ENCODE data around the gene NOS1AP. TPM values are rescaled to one million over a fixed set of nuclear protein-coding genes. Genes with fewer than 3 reads are reported as not detected.

NOS1AP gene
- total RNA-seq, 1 experiment from 2014 or later, result 14.7 TPM

- TF ChIP-seq USF1 (CRISPR knock-in tag; IDR thresholded peaks at IDR 0.05), result no peak
- TF ChIP-seq IRF1 (CRISPR knock-in tag; IDR thresholded peaks at IDR 0.05), result no peak
- TF ChIP-seq E2F5 (CRISPR knock-in tag; IDR thresholded peaks at IDR 0.05), result no peak
These were observed 67.3 kb downstream of the NOS1AP start (continued) for GRCh38 chr1:162136760-162137159.

- H3K36me3 Mint-ChIP-seq, result no peaks in the 10 kb centered on the region
- CTCF ChIA-PET, result interaction anchor here (0.9 kb wide), 1 partner anchor 99 kb away, joined by 3 read pairs; no protein-coding TSS in a partner anchor
- H3K9me3 Mint-ChIP-seq, result no peaks in the 10 kb centered on the region
These were observed 67.9 kb downstream of the NOS1AP start for GRCh38 chr1:162137179-162137960.

DNA sequence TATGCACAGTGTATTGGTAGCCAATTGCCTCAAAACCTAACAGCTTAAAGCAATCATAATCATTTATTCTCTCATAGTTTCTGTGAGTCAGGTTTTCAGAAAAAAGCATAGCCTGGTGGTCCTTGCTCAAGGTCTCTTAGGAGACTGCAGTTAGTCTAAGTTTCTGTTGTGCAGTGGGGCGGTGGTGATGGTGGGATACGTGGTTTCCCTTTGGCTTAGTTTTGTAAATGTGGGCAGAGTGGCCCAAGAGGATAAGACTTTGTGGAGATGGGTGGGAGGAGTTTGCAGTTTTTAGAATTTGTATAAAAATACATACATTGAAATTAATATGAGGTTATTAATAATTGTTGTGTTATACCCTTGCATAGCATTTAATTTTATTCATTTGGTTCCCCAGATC lies 68.6 kb downstream of the NOS1AP start:
- H3K27me3 Mint-ChIP-seq (ENCODE audit: low read depth), result no peaks in the 10 kb centered on the region
- no peak overlapping the region for H3K4me3 Mint-ChIP-seq
- no peaks in the 10 kb centered on the region for H3K36me3 Mint-ChIP-seq
- ChIA-PET POLR2A (no interaction called here), CTCF (no interaction called here)
- H3K27ac Mint-ChIP-seq, result no peak overlapping the region
- H3K9me3 Mint-ChIP-seq, result no peaks in the 10 kb centered on the region
- DNase-seq (ENCODE audit: low spot score) (no peak), ATAC-seq (no peak)
- peaks cover 53% of the 10 kb centered on the region for H3K4me1 Mint-ChIP-seq
- TF ChIP-seq ELF4 (CRISPR knock-in tag; IDR thresholded peaks at IDR 0.05; ENCODE audit: low read depth), result no peak
- no peak for TF ChIP-seq AR (CRISPR knock-in tag; IDR thresholded peaks at IDR 0.05)
- no peak for TF ChIP-seq ZNF423 (CRISPR knock-in tag; IDR thresholded peaks at IDR 0.05)
- no peak for TF ChIP-seq USF1 (CRISPR knock-in tag; IDR thresholded peaks at IDR 0.05)
- TF ChIP-seq JUN (CRISPR knock-in tag; IDR thresholded peaks at IDR 0.05), result no peak
- TF ChIP-seq PRRX2 (CRISPR knock-in tag; IDR thresholded peaks at IDR 0.05), result no peak
- no peak for TF ChIP-seq ETV6 (CRISPR knock-in tag; IDR thresholded peaks at IDR 0.05)
- TF ChIP-seq SOX15 (CRISPR knock-in tag; IDR thresholded peaks at IDR 0.05), result no peak

More at GRCh38 chr1:162137179-162137960, 67.9 kb downstream of the NOS1AP start:
- DNase-seq (ENCODE audit: low spot score), result no peak
- peak overlapping the region; percentile 47; the same call in 1 of the 2 replicates for H3K27ac Mint-ChIP-seq
- TF ChIP-seq ZNF121 (CRISPR knock-in tag; IDR thresholded peaks at IDR 0.05), result no peak
- TF ChIP-seq NR2C2 (CRISPR knock-in tag; IDR thresholded peaks at IDR 0.05), result no peak
- TF ChIP-seq ATF1 (CRISPR knock-in tag; IDR thresholded peaks at IDR 0.05), result no peak
- no peak for TF ChIP-seq MYBL2 (CRISPR knock-in tag; IDR thresholded peaks at IDR 0.05)
- TF ChIP-seq, protein P1, sequence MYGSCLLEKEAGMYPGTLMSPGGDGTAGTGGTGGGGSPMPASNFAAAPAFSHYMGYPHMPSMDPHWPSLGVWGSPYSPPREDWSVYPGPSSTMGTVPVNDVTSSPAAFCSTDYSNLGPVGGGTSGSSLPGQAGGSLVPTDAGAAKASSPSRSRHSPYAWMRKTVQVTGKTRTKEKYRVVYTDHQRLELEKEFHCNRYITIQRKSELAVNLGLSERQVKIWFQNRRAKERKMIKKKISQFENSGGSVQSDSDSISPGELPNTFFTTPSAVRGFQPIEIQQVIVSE (CRISPR knock-in tag; IDR thresholded peaks at IDR 0.05; ENCODE audit: borderline replicate concordance), result no peak
- TF ChIP-seq SMAD4 (CRISPR knock-in tag; IDR thresholded peaks at IDR 0.05), result no peak
- TF ChIP-seq FOXK1 (CRISPR knock-in tag; IDR thresholded peaks at IDR 0.05), result no peak
- no peak for TF ChIP-seq TEAD4 (CRISPR knock-in tag; IDR thresholded peaks at IDR 0.05)
- TF ChIP-seq AR (CRISPR knock-in tag; IDR thresholded peaks at IDR 0.05), result no peak
- no peak for TF ChIP-seq HMGXB4 (CRISPR knock-in tag; IDR thresholded peaks at IDR 0.05)
- POLR2A ChIA-PET, result no interaction called here
- ATAC-seq, result no peak
- H3K27me3 Mint-ChIP-seq (ENCODE audit: low read depth), result no peaks in the 10 kb centered on the region
- H3K4me1 Mint-ChIP-seq, result peaks cover 48% of the 10 kb centered on the region
- H3K4me3 Mint-ChIP-seq, result no peak overlapping the region

Measured in WTC11 (cell line).